GM21717 (cell line): ENCODE results near the gene SLC44A3.
"Not testable (repeated sequence)": the region's sequence is repeated elsewhere in the genome, so short reads cannot be mapped to it uniquely, and the experiment has no call there.

Experiments used
- ATAC-seq: cut with Tn5 transposase; IDR thresholded peaks from one replicate; pipeline ENCODE4 v1.9.1; 2021; ENCODE audit warnings: mild to moderate bottlenecking, moderate library complexity; ENCODE audit not compliant: unreplicated experiment

SLC44A3 gene

DNA sequence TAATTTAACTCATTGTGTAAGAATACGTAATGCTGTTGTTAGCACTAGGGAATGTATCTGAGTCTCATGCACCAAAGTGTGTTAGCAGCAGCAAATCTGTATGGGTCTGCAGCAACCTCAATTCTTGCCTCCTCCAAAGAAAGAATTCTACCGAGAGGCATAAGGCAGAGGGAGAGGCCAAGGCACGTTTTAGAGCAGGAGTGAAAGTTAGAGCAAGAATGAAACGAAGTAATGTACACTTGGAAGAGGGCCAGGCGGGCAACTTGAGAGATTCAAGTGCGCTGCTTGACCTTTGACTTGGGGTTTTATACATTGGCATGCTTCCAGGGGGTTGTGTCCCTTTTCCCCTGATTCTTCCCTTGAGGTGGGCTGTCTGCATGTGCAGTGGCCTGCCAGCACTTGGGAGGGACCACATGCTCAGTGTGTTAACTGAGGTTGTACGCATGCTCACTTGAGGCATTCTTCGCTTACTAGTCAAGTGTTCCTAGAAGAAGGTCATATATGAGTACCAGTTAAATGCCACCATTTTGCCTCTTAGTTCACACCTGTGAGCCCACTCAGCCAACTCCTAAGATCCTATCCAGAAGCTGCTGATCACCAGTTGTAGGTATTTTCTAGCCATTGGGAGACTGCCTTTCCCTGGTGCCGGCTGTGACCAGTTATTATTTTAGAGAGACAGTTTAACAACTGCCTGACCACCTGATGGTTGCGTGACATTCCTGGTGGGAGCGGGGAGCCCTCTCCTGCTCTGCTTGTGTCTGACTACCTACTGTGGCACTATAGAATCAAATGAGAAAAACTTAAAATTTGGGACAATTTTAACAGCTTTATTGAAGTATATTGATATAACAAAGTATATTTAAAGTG, 109.4 kb downstream of the SLC44A3 start:
- ATAC-seq = no peak

DNA sequence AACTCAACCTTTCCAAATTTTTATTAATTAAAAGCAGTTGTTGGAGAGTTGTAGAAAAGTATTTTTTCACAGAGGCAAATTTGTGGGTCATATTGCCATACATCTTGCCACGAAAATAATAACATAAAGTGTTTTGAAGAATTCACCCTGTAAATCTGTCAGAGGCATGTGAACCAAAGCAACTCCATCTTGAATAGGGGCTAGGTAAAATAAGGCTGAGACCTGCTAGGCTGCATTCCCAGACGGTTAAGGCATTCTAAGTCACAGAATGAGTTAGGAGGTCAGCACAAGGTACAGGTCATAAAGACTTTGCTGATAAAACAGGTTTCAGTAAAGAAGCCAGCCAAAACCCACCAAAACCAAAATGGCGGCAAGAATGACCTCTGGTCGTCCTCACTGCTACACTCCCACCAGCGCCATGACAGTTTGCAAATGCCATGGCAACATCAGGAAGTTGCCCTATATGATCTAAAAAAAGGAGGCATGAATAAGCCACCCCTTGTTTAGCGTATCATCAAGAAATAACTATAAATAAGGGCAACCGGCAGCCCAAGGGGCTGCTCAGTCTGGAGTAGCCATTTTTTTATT, 111.2 kb downstream of the SLC44A3 start:
- no peak for ATAC-seq

DNA sequence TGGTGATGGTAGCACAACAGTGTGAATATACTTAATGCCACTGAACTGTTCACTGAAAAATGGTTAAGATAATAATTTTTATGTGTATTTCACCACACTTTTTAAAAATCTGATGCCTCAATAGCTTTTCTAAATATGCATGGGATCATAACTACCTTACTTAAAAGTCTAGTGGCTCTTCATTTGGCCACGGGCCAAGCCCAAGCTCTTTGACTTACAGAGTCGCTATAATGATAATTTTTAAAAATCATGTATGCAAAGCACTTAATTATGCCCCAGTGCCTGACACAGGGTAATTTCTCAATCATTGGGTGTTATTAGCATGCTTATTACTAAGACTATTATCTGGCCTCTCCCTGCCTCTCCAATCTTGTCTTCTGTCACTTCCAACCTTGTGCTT, 114.4 kb downstream of the SLC44A3 start:
- no peak for ATAC-seq

DNA sequence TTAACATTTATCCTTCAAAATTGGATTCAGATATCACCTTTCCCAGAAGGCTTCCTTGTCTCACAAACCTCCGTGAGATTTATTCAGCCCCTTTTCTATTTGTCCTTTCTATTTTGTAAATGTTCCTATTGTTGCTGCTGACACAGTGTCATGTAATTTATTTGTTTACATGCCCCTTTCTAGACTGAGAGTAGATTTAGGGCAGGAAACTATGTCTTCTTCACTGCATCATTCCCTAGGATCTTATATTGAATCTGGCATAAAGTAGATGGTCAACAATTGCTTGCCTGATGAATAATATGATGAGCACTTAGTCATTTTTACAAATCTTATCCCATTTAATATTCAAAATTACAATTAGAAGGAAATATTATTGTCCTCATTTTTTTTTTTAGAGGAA, 114.9 kb downstream of the SLC44A3 start:
- ATAC-seq = no peak

DNA sequence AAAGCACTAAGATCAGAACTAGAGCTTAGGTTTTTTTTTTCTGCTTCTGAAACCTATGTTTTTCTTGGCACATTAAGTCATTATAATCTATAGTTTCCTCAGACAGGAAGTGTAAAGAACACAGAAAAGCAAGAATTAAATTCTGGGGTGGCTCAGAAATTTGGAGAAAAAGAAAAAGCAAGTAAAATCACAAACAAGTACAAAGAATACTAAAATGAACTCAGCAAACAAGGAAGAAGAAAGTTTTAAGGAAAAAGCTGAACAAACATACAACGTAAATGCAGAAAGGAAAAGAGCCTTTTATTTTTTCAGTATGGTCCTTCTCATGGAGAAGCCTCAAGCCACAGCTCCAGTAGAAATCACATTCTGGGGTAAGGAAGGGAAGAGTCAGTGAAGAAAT, 115.3 kb downstream of the SLC44A3 start:
- no peak for ATAC-seq

DNA sequence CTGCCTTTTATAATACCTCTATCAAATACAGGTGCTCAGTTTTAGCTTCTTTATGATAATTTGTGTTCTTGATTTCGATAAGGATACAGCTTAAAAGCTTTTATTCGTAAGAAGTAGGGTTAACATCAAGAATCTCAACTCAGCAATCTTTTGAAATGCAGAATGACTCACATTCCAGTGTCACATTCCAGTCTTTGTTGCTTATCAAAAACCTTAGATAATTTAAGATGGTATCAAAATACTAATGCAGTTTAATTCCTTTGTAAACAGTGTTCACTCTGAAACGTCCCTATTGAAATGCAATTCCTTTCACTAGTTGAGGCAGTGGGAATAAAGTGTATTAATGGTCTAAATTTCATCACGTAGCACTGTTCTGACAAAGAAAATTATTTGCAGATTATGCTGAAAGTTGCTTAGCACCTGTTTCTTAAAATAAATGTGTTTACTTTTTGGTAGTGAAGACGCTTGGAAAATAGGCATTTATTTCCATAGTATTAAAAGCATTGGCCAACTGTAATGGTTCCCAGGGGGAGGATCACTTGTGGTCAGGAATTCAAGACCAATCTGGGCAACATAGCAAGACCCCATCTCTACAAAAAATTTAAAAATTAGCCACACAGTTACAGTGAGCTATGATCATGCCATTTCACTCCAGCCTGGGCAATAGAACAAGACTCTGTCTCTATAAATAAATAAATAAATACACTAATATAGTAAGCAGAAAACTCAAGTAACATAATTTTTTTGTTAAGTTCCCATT, 116.9 kb downstream of the SLC44A3 start:
- no peak for ATAC-seq

DNA sequence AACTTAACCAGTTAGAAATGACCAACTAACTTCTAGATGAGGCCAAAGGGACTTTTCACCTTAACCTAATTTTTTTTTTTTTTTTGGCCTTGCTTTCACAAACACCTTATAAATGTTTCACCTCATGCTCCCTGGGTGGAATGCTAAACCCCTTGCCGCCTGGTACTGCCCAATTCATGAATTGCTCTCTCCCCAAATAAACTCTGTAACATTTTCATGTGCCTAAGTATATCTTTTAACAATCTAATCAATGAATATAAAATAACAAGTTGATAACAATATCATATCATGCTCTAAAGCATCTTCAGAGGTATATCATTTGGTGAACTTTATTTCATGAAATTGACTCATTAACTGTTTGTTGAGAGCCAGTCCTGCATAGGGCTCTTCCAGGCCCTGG, 117.7 kb downstream of the SLC44A3 start:
- no peak for ATAC-seq

DNA sequence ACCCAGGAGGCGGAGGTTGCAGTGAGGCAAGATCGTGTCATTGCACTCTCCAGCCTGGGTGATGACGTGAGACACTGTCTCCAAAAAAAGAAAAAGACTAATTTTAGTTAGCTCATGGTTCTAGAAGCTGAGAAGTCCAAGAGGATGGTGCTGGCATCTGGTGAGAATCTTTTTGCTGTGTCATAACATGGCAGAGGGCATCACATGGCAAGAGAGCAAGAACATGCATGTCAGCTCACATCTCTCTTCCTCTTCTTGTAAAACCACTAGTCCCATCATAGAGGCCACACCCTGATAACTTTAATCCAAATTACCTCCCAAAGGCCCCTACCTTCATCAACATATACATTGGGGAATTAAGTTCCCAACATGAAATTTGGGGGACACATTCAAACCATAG, 120.6 kb downstream of the SLC44A3 start:
- ATAC-seq = no peak

DNA sequence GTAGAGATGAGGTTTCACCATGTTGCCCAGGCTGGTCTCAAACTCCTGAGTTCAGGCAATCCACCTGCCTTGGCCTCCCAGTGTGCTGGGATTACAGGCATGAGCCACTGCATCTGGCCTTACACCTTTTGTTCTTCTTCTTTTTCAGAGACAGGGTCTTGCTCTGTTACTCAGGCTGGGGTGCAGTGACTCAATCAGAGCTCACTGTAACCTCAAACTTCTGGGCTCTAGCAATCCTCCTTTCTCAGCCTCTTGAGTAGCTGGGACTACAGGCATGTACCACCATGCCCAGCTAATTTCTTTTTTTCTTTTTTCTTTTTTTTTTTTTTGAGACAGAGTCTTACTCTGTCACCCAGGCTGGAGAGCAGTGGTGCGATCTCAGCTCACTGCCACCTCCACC, 121.3 kb downstream of the SLC44A3 start:
- ATAC-seq = not testable (repeated sequence)

DNA sequence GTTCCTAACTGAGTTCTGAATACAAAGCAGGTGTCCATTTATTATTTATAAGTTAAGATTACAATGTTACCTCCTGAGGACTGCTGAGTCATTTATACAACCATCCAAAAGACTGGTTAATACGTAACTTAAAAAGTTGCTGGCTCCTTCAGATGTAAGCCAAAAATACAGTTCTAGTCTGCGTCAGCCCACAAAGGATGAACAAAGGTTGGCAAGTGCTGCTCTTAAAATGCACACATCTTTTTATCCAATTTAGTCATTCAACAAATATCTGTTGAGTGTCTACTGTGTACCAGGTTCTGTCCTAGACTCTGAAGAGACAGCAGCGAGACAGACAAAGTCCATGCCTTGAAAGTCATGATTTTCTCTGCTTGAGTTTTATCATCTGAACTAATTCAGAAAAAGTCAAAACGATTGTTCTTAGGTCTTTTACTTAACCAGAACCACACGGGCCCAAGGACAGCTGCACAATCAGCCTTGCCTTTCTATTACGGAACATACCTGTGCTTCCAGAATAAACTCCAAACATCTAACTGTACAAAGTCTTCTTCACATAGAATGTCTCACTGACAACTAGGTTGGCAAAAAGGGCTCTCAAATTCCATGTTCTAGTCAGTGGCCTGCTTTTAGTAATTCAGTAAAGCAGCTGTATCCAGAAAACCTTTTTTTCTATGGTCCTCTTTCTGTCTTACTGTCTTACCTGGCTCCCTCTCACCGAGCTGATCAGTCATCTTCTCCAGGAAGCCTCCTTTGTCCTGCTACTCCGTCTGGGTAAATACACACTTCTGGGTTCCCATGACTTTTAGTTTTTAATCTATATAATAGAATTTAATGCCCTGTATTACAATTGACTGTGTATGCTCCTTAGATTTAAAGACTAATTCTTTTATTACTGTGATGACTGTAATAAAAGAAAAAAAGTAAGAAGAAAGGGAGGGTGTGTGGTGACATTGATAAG, 122.3 kb downstream of the SLC44A3 start:
- no peak for ATAC-seq
